HepG2 (cell line): ENCODE results near the gene JPT1. TPM values are rescaled to one million over a fixed set of nuclear protein-coding genes. Genes with fewer than 3 reads are reported as not detected.

Experiments used
- ETV6 ChIP-seq: sonication (generic); formaldehyde crosslinking; conservative IDR thresholded peaks from 2 replicates; pipeline ENCODE4 v1.4.0; 2020; ENCODE audit warnings: missing genetic modification reagents
- KDM4B ChIP-seq: sonication (generic); formaldehyde crosslinking; IDR thresholded peaks from 2 replicates; pipeline ENCODE4 v1.4.0; 2020; ENCODE audit warnings: missing genetic modification reagents
- KDM5A ChIP-seq: fragments of 200-600 bp; sonication (generic); IDR thresholded peaks from 2 replicates; pipeline ENCODE4 v1.7.0; 2018; ENCODE audit warnings: antibody characterized with exemption, mild to moderate bottlenecking, low read length, borderline replicate concordance
- KDM5B ChIP-seq: sonication (generic); formaldehyde crosslinking; IDR thresholded peaks from 2 replicates; pipeline ENCODE4 v1.4.0; 2020; ENCODE audit warnings: missing genetic modification reagents, mild to moderate bottlenecking, borderline replicate concordance
- MTA3 ChIP-seq: sonication (generic); formaldehyde crosslinking; IDR thresholded peaks from 2 replicates; pipeline ENCODE4 v1.4.0; 2020; ENCODE audit warnings: missing genetic modification reagents
- NBN ChIP-seq: fragments of 450-650 bp; conservative IDR thresholded peaks from 2 replicates; pipeline ENCODE4 v1.6.1; 2017
- PITX1 ChIP-seq: sonication (generic); formaldehyde crosslinking; IDR thresholded peaks from 2 replicates; pipeline ENCODE4 v1.5.1; 2020; ENCODE audit warnings: mild to moderate bottlenecking, missing genetic modification reagents
- POLR2G ChIP-seq: fragments of 200-400 bp; formaldehyde crosslinking; IDR thresholded peaks from 2 replicates; pipeline ENCODE4 v1.6.1; 2018; ENCODE audit warnings: mild to moderate bottlenecking, low read depth, low read length, moderate library complexity
- PPARG ChIP-seq: conservative IDR thresholded peaks from 2 replicates; pipeline ENCODE4 v1.6.1; 2016; ENCODE audit warnings: missing biosample characterization, missing genetic modification reagents
- PRMT3 ChIP-seq: sonication (generic); formaldehyde crosslinking; IDR thresholded peaks from 2 replicates; pipeline ENCODE4 v1.8.1; 2022; ENCODE audit warnings: low read depth, mild to moderate bottlenecking, moderate library complexity, missing genetic modification reagents, borderline replicate concordance
- RFXANK ChIP-seq: IDR thresholded peaks from 2 replicates; pipeline ENCODE4 v1.6.1; 2016
- SRSF1 ChIP-seq: fragments of 200-400 bp; formaldehyde crosslinking; optimal IDR thresholded peaks from 2 replicates; pipeline ENCODE3; 2017; ENCODE audit warnings: mild to moderate bottlenecking, low read depth, low read length, moderate library complexity
- STAT5B ChIP-seq: sonication (generic); formaldehyde crosslinking; IDR thresholded peaks from 2 replicates; pipeline ENCODE4 v1.4.0; 2020; ENCODE audit warnings: missing genetic modification reagents
- TFDP1 ChIP-seq: IDR thresholded peaks from 2 replicates; pipeline ENCODE4 v1.6.1; 2016; ENCODE audit warnings: missing compliant biosample characterization, missing genetic modification reagents, borderline replicate concordance
- THAP9 ChIP-seq: sonication (generic); formaldehyde crosslinking; IDR thresholded peaks from 2 replicates; pipeline ENCODE4; 2020; ENCODE audit warnings: missing genetic modification reagents, mild to moderate bottlenecking, borderline replicate concordance
- ZBTB34 ChIP-seq: sonication (generic); formaldehyde crosslinking; IDR thresholded peaks from 2 replicates; pipeline ENCODE4 v1.8.0; 2022; ENCODE audit warnings: mild to moderate bottlenecking, missing genetic modification reagents
- ZBTB43 ChIP-seq: sonication (generic); formaldehyde crosslinking; conservative IDR thresholded peaks from 2 replicates; pipeline ENCODE4 v1.4.0; 2020; ENCODE audit warnings: missing genetic modification reagents
- ZFP82 ChIP-seq: sonication (generic); formaldehyde crosslinking; IDR thresholded peaks from 2 replicates; pipeline ENCODE4 v1.5.1; 2020; ENCODE audit warnings: mild to moderate bottlenecking, missing genetic modification reagents, borderline replicate concordance
- ZFX ChIP-seq: sonication (generic); formaldehyde crosslinking; IDR thresholded peaks from 2 replicates; pipeline ENCODE4 v1.4.0; 2020; ENCODE audit warnings: mild to moderate bottlenecking, low read depth, missing genetic modification reagents, moderate library complexity
- ZNF546 ChIP-seq: sonication (generic); formaldehyde crosslinking; conservative IDR thresholded peaks from 2 replicates; pipeline ENCODE4 v1.8.1; 2023; ENCODE audit warnings: mild to moderate bottlenecking, missing genetic modification reagents
- ZNF572 ChIP-seq: sonication (generic); formaldehyde crosslinking; IDR thresholded peaks from 2 replicates; pipeline ENCODE4 v1.5.1; 2020; ENCODE audit warnings: mild to moderate bottlenecking, missing genetic modification reagents
- ZNF7 ChIP-seq: IDR thresholded peaks from 2 replicates; pipeline ENCODE4 v1.6.1; 2016; ENCODE audit warnings: missing biosample characterization, missing genetic modification reagents
- ZNF83 ChIP-seq: sonication (generic); formaldehyde crosslinking; IDR thresholded peaks from 2 replicates; pipeline ENCODE4 v1.4.0; 2020; ENCODE audit warnings: missing genetic modification reagents, mild to moderate bottlenecking, borderline replicate concordance
- ZSCAN21 ChIP-seq: sonication (generic); formaldehyde crosslinking; IDR thresholded peaks from 2 replicates; pipeline ENCODE4 v1.8.0; 2022; ENCODE audit warnings: mild to moderate bottlenecking, missing genetic modification reagents, moderate library complexity, borderline replicate concordance
- polyA plus RNA-seq, 8 experiments: library from polyadenylated mRNA; depleted of rRNA in 3 of 8; stranded (reverse) in 7 of 8; unstranded in 1 of 8; fragments of >200 nt; fragmentation: Illumina TruSeq in 4 of 8; extraction: Trizol in 4 of 8; gene quantifications; 2 replicates each; pipeline versions ENCODE4 v1.2.1 to v1.2.3, GENCODE V29; 2011 to 2016; ENCODE audit warnings: low read depth in 4 of 8, missing spikeins in 1 of 8, mixed read lengths in 1 of 8; ENCODE audit not compliant: insufficient read depth in 1 of 8
- total RNA-seq, 5 experiments: library from RNA; depleted of rRNA; stranded (reverse); fragments of >200 nt; fragmentation: Illumina TruSeq; extraction: Trizol; gene quantifications; 2 replicates each; pipeline ENCODE4 v1.2.3, GENCODE V29; 2016; ENCODE audit warnings: low read depth in 1 of 5

JPT1 gene
- total and polyA plus RNA-seq, 2 of the 13 experiments (the other 11 are each of a cell fraction or from before 2014, with no cell fraction given), result 43.3 to 256 TPM

- TF ChIP-seq KDM5A, result 0 out of 2 replicates have a peak, but pooled peaks have one; percentile 37
- TF ChIP-seq KDM4B (CRISPR knock-in tag), result no peak; the same call in none of the 2 replicates
- TF ChIP-seq ZNF7 (CRISPR knock-in tag), result no peak
- peak; percentile 97 for TF ChIP-seq KDM5B (CRISPR knock-in tag)
- TF ChIP-seq ZFX (CRISPR knock-in tag), result peak; percentile 95
- peak; percentile 75 for TF ChIP-seq ZBTB34 (CRISPR knock-in tag)
- TF ChIP-seq PPARG, result peak; percentile 79
- no peak for TF ChIP-seq PITX1
- no peak for TF ChIP-seq NBN
- TF ChIP-seq SRSF1, result no peak
- 0 out of 2 replicates have a peak, but pooled peaks have one; percentile 57 for TF ChIP-seq ZNF83 (CRISPR knock-in tag)
- no peak for TF ChIP-seq ZNF572
- TF ChIP-seq ZBTB43 (CRISPR knock-in tag), result peak; percentile 83
- TF ChIP-seq TFDP1, result peak; percentile 90; the same call in 1 of the 2 replicates
- TF ChIP-seq ZNF546 (CRISPR knock-in tag), result peak; percentile 86
- TF ChIP-seq THAP9 (CRISPR knock-in tag), result peak; percentile 17; the same call in 1 of the 2 replicates
- TF ChIP-seq STAT5B (CRISPR knock-in tag), result peak; percentile 82; the same call in 1 of the 2 replicates
- TF ChIP-seq ZSCAN21 (CRISPR knock-in tag), result peak; percentile 95
- no peak for TF ChIP-seq ZFP82 (CRISPR knock-in tag)
- TF ChIP-seq PRMT3 (CRISPR knock-in tag), result no peak
- TF ChIP-seq ETV6 (CRISPR knock-in tag), result peak; percentile 77; the same call in 1 of the 2 replicates
- peak; percentile 37; the same call in 1 of the 2 replicates for TF ChIP-seq RFXANK
- TF ChIP-seq MTA3 (CRISPR knock-in tag), result no peak
- peak; percentile 98 for TF ChIP-seq POLR2G
Measured at GRCh38 chr17:75131278-75132017, 22.9 kb downstream of the JPT1 start, which contains the start of gene NT5C (continued).
